Forelimb muscle (tissue), 1 donor: ENCODE results near the gene CER1. TPM values are rescaled to one million over a fixed set of nuclear protein-coding genes. Genes with fewer than 3 reads are reported as not detected.

ENCODE experiments used
- polyA plus RNA-seq: library from polyadenylated mRNA; unstranded; fragments of 120-200 nt; gene quantifications from one replicate; pipeline ENCODE4 v1.2.1, GENCODE V29; 2013; ENCODE audit not compliant: insufficient read length

The CER1 gene
- polyA plus RNA-seq, 1 donor, result 0.46 TPM

Other genes with a start within 250 kb of the CER1 start
- 13.9 TPM for gene ZDHHC21, start 29.3 kb downstream of the CER1 start, polyA plus RNA-seq
- gene FREM1, start 187.7 kb upstream of the CER1 start, polyA plus RNA-seq, result 19.4 TPM